Mammary epithelial cell (primary cell): ENCODE results near the gene FGF1.

Experiments used
- EZH2 ChIP-seq: IDR thresholded peaks from 2 replicates; pipeline ENCODE4 v1.6.1; 2012; ENCODE audit warnings: low read length, inconsistent platforms, borderline replicate concordance
- TF ChIP-seq, protein P1 (sequence below), 2 donors: IDR thresholded peaks in 1 of 2; conservative IDR thresholded peaks in 1 of 2; 2 replicates each; pipeline ENCODE4 v1.5.1; 2011 to 2012; ENCODE audit warnings: inconsistent platforms in 2 of 2, low read length in 2 of 2, mild to moderate bottlenecking in 2 of 2, control low read depth in 1 of 2, low read depth in 1 of 2; ENCODE audit not compliant: insufficient read depth in 1 of 2; ENCODE audit errors: extremely low read depth in 1 of 2

DNA sequence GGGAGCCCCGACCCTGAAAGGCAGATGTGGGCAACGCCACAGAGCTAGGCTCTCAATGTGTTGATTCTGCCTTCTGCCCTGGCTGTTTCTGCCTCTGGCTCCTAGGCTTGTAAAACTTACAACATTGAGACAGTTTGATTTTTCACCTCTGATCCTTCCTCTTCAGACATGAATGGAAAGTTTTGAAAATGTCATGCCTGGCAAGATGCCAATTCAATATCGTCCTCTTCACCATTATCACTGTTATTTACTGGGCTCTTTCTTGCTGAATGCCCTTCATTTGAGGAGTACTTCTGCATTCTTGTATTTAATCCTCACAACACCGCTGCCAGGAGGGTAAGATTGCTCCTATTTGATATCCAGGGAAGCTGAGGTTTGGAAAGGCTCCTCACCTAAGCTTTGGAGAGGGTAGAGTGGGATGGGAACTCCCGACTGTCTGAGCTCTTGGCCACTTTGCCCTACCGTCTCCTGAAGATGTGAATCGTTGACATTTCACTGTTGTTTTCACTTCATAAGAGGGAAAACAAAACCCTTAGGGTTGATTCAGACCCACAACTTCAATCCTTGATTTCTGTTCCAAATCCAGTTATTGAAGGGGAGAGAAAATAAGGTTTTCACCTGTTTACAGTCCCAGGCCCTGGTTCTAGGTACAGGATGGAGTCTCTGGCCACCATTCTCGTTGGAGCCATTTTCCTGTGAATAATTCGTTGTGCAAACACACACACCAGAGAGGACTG, 12.7 kb upstream of the FGF1 start:
- TF ChIP-seq, protein P1, sequence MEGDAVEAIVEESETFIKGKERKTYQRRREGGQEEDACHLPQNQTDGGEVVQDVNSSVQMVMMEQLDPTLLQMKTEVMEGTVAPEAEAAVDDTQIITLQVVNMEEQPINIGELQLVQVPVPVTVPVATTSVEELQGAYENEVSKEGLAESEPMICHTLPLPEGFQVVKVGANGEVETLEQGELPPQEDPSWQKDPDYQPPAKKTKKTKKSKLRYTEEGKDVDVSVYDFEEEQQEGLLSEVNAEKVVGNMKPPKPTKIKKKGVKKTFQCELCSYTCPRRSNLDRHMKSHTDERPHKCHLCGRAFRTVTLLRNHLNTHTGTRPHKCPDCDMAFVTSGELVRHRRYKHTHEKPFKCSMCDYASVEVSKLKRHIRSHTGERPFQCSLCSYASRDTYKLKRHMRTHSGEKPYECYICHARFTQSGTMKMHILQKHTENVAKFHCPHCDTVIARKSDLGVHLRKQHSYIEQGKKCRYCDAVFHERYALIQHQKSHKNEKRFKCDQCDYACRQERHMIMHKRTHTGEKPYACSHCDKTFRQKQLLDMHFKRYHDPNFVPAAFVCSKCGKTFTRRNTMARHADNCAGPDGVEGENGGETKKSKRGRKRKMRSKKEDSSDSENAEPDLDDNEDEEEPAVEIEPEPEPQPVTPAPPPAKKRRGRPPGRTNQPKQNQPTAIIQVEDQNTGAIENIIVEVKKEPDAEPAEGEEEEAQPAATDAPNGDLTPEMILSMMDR (conservative IDR thresholded peaks at IDR 0.05 in 1 of 2, IDR thresholded peaks at IDR 0.05 in 1 of 2; ENCODE audit: extremely low read depth in 1 of 2, insufficient read depth in 1 of 2, low read depth in 1 of 2, low read length in 2 of 2) = no peak
- no peak for TF ChIP-seq EZH2
